Thymus (tissue), 11 donors: Measurements from ENCODE around the gene QPCT. TPM values are rescaled to one million over a fixed set of nuclear protein-coding genes. Genes with fewer than 3 reads are reported as not detected.

ENCODE experiments used
- DNase-seq, 9 donors: peaks; one replicate each; pipeline ENCODE4 v3.0.0-alpha.2; 2013; ENCODE audit warnings: low spot score in 9 of 9, low read depth in 6 of 9, missing footprints in 1 of 9
- H3K27ac ChIP-seq, 2 donors: one replicate each; pipeline ENCODE4 v1.5.1; 2013; ENCODE audit warnings: control low read depth in 1 of 2, low read depth in 1 of 2, low read length in 1 of 2, mild to moderate bottlenecking in 1 of 2, moderate library complexity in 1 of 2
- H3K27me3 ChIP-seq, 2 donors: one replicate each; pipeline ENCODE4 v1.5.1; 2013; ENCODE audit warnings: low read length in 1 of 2; ENCODE audit not compliant: control insufficient read depth in 2 of 2, insufficient read depth in 1 of 2
- H3K36me3 ChIP-seq, 2 donors: one replicate each; pipeline ENCODE4 v1.5.1; 2013; ENCODE audit warnings: low read length in 1 of 2, mild to moderate bottlenecking in 1 of 2, moderate library complexity in 1 of 2; ENCODE audit not compliant: control insufficient read depth in 2 of 2, insufficient read depth in 2 of 2
- H3K4me1 ChIP-seq, 2 donors: one replicate each; pipeline ENCODE4 v1.5.1; 2013; ENCODE audit warnings: low read length in 2 of 2; ENCODE audit not compliant: control insufficient read depth in 2 of 2, insufficient read depth in 2 of 2
- H3K4me3 ChIP-seq, 2 donors: one replicate each; pipeline ENCODE4 v1.5.1; 2013; ENCODE audit warnings: low read length in 2 of 2, control low read depth in 1 of 2, mild to moderate bottlenecking in 1 of 2
- H3K9me3 ChIP-seq, 2 donors: one replicate each; pipeline ENCODE4 v1.5.1; 2013; ENCODE audit warnings: low read length in 1 of 2, mild to moderate bottlenecking in 1 of 2; ENCODE audit not compliant: control insufficient read depth in 2 of 2, insufficient read depth in 1 of 2
- WGBS: extraction: QIAGEN DNeasy Blood & Tissue Kit; methylation state at CpG from one replicate; pipeline ENCODE4 v1.1.7; 2013; 5-methylcytosine and 5-hydroxymethylcytosine counted together
- polyA plus RNA-seq: library from polyadenylated mRNA; stranded (reverse); fragments of 200-250 nt; gene quantifications from one replicate; pipeline ENCODE4 v1.2.3, GENCODE V29; 2013
- total RNA-seq: library from RNA; stranded (reverse); fragments of 120-200 nt; gene quantifications from one replicate; pipeline ENCODE4 v1.2.4, GENCODE V29; 2013
- donor health status: healthy.

Gene QPCT
- total and polyA plus RNA-seq, 2 donors: 8.6 to 11.4 TPM

- H3K9me3 ChIP-seq: no peaks in the 10 kb centered on the region
Measured at GRCh38 chr2:37422816-37423215, 78.4 kb downstream of the QPCT start.

More at GRCh38 chr2:37422816-37423215, 78.4 kb downstream of the QPCT start:
- no peak overlapping the region for H3K4me3 ChIP-seq
- 97% methylated on average over 4 of the region's 4 CpGs for WGBS
- H3K27me3 ChIP-seq: no peaks in the 10 kb centered on the region
- no peak for DNase-seq
- H3K36me3 ChIP-seq: no peaks in the 10 kb centered on the region
- H3K27ac ChIP-seq: no peak overlapping the region
- H3K4me1 ChIP-seq: no peaks in the 10 kb centered on the region

Other genes with a start within 250 kb of the QPCT start
- gene EIF2AK2, start 187.7 kb upstream of the QPCT start, total RNA-seq: 19.9 TPM
- gene EIF2AK2, start 187.7 kb upstream of the QPCT start, polyA plus RNA-seq: 9.6 TPM
- not detected for gene SULT6B1, start 156.0 kb upstream of the QPCT start, total RNA-seq
- gene SULT6B1, start 156.0 kb upstream of the QPCT start, polyA plus RNA-seq: not detected
- gene CEBPZOS, start 148.1 kb upstream of the QPCT start, total RNA-seq: 23.2 TPM
- 50.4 TPM for gene CEBPZOS, start 148.1 kb upstream of the QPCT start, polyA plus RNA-seq
- 78.2 TPM for gene CEBPZ, start 113.0 kb upstream of the QPCT start, total RNA-seq
- 107 TPM for gene CEBPZ, start 113.0 kb upstream of the QPCT start, polyA plus RNA-seq
- 15.8 TPM for gene NDUFAF7, start 113.0 kb upstream of the QPCT start, total RNA-seq
- 26.9 TPM for gene NDUFAF7, start 113.0 kb upstream of the QPCT start, polyA plus RNA-seq
- gene PRKD3, start 19.8 kb upstream of the QPCT start, total RNA-seq: 32.6 TPM
- gene PRKD3, start 19.8 kb upstream of the QPCT start, polyA plus RNA-seq: 12.6 TPM